C4-2B (cell line): ENCODE measurements around the gene HOXA6.

ENCODE experiments used
- H3K27ac ChIP-seq: fragments of 450-650 bp; 2 replicates; pipeline ENCODE4 v1.5.1; 2017
- CTCF ChIP-seq: fragments of 450-650 bp; conservative IDR thresholded peaks from 2 replicates; pipeline ENCODE4 v1.5.1; 2017; ENCODE audit warnings: mild to moderate bottlenecking
- ZFX ChIP-seq: fragments of 450-650 bp; IDR thresholded peaks from 2 replicates; pipeline ENCODE4 v1.6.1; 2017

Gene HOXA6

GRCh38 chr7:27186668-27187474, 39.3 kb upstream of the HOXA6 start:
- TF ChIP-seq CTCF (no peak), ZFX (no peak)
- no peak overlapping the region for H3K27ac ChIP-seq

- no peak for TF ChIP-seq ZFX
- no peak for TF ChIP-seq CTCF
- H3K27ac ChIP-seq = no peak overlapping the region
Measured at GRCh38 chr7:27185854-27186667, 38.5 kb upstream of the HOXA6 start.

GRCh38 chr7:27185013-27185853, 37.7 kb upstream of the HOXA6 start, which contains the start of gene HOXA11:
HOXA11 (minus strand) TSS chr7:27185232; CDS start chr7:27185144, 88 bp downstream.
- H3K27ac ChIP-seq = peak within 1 kb of the TSS; percentile 79
- TF ChIP-seq ZFX (no peak), CTCF (no peak)

- H3K27ac ChIP-seq = peak overlapping the region; percentile 79
Measured at GRCh38 chr7:27184337-27185012, 36.9 kb upstream of the HOXA6 start.

GRCh38 chr7:27183682-27184336, 36.2 kb upstream of the HOXA6 start:
- TF ChIP-seq ZFX (no peak), CTCF (no peak)
- H3K27ac ChIP-seq = peak overlapping the region; percentile 79

More at GRCh38 chr7:27184337-27185012, 36.9 kb upstream of the HOXA6 start:
- TF ChIP-seq CTCF = no peak
- TF ChIP-seq ZFX = peak; percentile 73; the same call in 1 of the 2 replicates
